MM.1S (cell line): ENCODE measurements around the gene PARD6B.

ENCODE experiments used
- DNase-seq: peaks from one replicate; pipeline ENCODE4 v3.0.0-alpha.2; 2015
- H2AFZ ChIP-seq: fragments of 300-600 bp; sonication (generic); 2 replicates; pipeline ENCODE4 v1.6.0; 2016; ENCODE audit warnings: antibody characterized with exemption, low read length
- H3F3A ChIP-seq: fragments of 300-600 bp; sonication (generic); 2 replicates; pipeline ENCODE4 v1.6.1; 2016; ENCODE audit warnings: mild to moderate bottlenecking, antibody characterized with exemption, low read length, moderate library complexity, mixed read lengths; ENCODE audit not compliant: insufficient read depth
- H3K27ac ChIP-seq: fragments of 300-600 bp; sonication (generic); 2 replicates; pipeline ENCODE4 v1.5.1; 2016; ENCODE audit warnings: mild to moderate bottlenecking, low read length
- H3K27me3 ChIP-seq: fragments of 300-600 bp; sonication (generic); replicated peaks from 2 replicates; pipeline ENCODE4 v1.6.0; 2016; ENCODE audit warnings: low read length; ENCODE audit not compliant: insufficient read depth
- H3K36me3 ChIP-seq: fragments of 300-600 bp; sonication (generic); replicated peaks from 2 replicates; pipeline ENCODE4 v1.6.1; 2016; ENCODE audit warnings: mild to moderate bottlenecking, low read length, mixed read lengths; ENCODE audit not compliant: insufficient read depth
- H3K4me1 ChIP-seq: fragments of 300-600 bp; sonication (generic); 2 replicates; pipeline ENCODE4 v1.6.1; 2016; ENCODE audit warnings: low read length, mixed read lengths
- H3K4me2 ChIP-seq: fragments of 300-600 bp; sonication (generic); 2 replicates; pipeline ENCODE4 v1.6.0; 2016; ENCODE audit warnings: low read depth, low read length
- H3K4me3 ChIP-seq: fragments of 300-600 bp; sonication (generic); 2 replicates; pipeline ENCODE4 v1.5.1; 2016; ENCODE audit warnings: low read length, mixed read lengths
- H3K79me2 ChIP-seq: fragments of 300-600 bp; sonication (generic); 2 replicates; pipeline ENCODE4 v1.6.1; 2016; ENCODE audit warnings: mixed run types, low read length, mixed read lengths
- H3K9ac ChIP-seq: fragments of 300-600 bp; sonication (generic); 2 replicates; pipeline ENCODE4 v1.6.1; 2016; ENCODE audit warnings: low read length, mixed read lengths
- H3K9me2 ChIP-seq: fragments of 300-600 bp; sonication (generic); replicated peaks from 2 replicates; pipeline ENCODE4 v1.6.1; 2016; ENCODE audit warnings: mild to moderate bottlenecking, low read length, mixed read lengths; ENCODE audit not compliant: insufficient read depth
- H3K9me3 ChIP-seq: fragments of 300-600 bp; sonication (generic); replicated peaks from 2 replicates; pipeline ENCODE4 v1.6.1; 2016; ENCODE audit warnings: mild to moderate bottlenecking, low read length, mixed read lengths; ENCODE audit not compliant: insufficient read depth
- H4K20me1 ChIP-seq: fragments of 300-600 bp; sonication (generic); 2 replicates; pipeline ENCODE4 v1.6.1; 2016; ENCODE audit warnings: mild to moderate bottlenecking, low read length, moderate library complexity, mixed read lengths; ENCODE audit not compliant: insufficient read depth
- EZH2 ChIP-seq: fragments of 300-600 bp; sonication (generic); optimal IDR thresholded peaks from 2 replicates; pipeline ENCODE3; 2017; ENCODE audit warnings: low read depth, mild to moderate bottlenecking, antibody characterized with exemption, low read length, mixed read lengths
- EZH2phosphoT487 ChIP-seq: fragments of 300-600 bp; sonication (generic); IDR thresholded peaks from 2 replicates; pipeline ENCODE4 v1.6.1; 2018; ENCODE audit warnings: antibody characterized with exemption, low read length
- TF ChIP-seq, protein P1 (sequence below): fragments of 300-600 bp; sonication (generic); IDR thresholded peaks from 2 replicates; pipeline ENCODE4 v1.5.1; 2016; ENCODE audit warnings: antibody characterized with exemption, low read length, mixed read lengths

The PARD6B gene

DNA sequence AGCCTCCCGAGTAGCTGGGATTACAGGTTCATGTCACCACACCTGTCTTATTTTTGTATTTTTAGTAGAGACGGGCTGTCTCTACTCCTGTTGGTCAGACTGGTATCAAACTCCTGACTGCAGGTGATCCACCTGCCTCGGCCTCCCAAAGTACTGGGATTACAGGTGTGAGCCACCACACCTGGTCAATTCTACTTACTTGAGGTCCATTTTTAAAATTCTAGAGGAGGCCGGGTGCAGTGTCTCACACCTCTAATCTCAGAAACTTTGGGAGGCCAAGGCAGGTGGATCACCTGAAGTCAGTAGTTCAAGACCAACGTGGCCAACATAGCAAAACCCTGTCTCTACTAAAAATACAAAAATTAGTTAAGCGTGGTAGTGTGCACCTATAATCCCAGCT, 47.8 kb upstream of the PARD6B start:
- no peak for DNase-seq
- no peak overlapping the region for H3K9ac ChIP-seq
- H3K36me3 ChIP-seq: no peaks in the 10 kb centered on the region
- no peaks in the 10 kb centered on the region for H3K27me3 ChIP-seq
- no peaks in the 10 kb centered on the region for H3K79me2 ChIP-seq
- H3K9me2 ChIP-seq: no peaks in the 10 kb centered on the region
- no peak overlapping the region for H3K27ac ChIP-seq
- no peak overlapping the region for H3K4me2 ChIP-seq
- no peak overlapping the region for H3K4me3 ChIP-seq
- H3K4me1 ChIP-seq: no peaks in the 10 kb centered on the region
- no peak overlapping the region for H2AFZ ChIP-seq
- H3F3A ChIP-seq: no peaks in the 10 kb centered on the region
- TF ChIP-seq EZH2phosphoT487 (no peak), EZH2 (no peak)
- TF ChIP-seq, protein P1, sequence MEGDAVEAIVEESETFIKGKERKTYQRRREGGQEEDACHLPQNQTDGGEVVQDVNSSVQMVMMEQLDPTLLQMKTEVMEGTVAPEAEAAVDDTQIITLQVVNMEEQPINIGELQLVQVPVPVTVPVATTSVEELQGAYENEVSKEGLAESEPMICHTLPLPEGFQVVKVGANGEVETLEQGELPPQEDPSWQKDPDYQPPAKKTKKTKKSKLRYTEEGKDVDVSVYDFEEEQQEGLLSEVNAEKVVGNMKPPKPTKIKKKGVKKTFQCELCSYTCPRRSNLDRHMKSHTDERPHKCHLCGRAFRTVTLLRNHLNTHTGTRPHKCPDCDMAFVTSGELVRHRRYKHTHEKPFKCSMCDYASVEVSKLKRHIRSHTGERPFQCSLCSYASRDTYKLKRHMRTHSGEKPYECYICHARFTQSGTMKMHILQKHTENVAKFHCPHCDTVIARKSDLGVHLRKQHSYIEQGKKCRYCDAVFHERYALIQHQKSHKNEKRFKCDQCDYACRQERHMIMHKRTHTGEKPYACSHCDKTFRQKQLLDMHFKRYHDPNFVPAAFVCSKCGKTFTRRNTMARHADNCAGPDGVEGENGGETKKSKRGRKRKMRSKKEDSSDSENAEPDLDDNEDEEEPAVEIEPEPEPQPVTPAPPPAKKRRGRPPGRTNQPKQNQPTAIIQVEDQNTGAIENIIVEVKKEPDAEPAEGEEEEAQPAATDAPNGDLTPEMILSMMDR: no peak
- no peaks in the 10 kb centered on the region for H4K20me1 ChIP-seq
- no peaks in the 10 kb centered on the region for H3K9me3 ChIP-seq

DNA sequence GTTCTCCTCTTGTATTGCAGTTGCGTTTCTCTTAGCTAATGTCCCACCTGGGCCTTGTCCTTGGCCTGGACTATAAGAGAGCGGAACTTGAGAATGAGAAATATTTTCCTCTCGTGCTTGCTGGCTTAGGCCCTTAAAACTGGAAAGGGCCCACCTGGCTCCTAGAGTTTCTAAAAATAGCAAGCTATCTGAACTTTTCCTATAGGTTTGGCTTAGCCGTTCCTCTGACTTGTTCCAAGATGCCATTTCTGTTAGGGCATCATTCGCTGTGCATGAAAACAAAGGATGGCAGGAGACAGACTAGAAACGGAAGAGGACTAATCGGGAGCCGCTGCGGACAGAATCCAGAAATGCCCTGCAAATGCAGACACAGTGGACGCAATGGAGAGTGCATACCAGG, 44.6 kb upstream of the PARD6B start:
- H3K4me2 ChIP-seq: no peak overlapping the region
- no peaks in the 10 kb centered on the region for H3K9me3 ChIP-seq
- H4K20me1 ChIP-seq: no peaks in the 10 kb centered on the region
- H3K27ac ChIP-seq: no peak overlapping the region
- H3K9ac ChIP-seq: no peak overlapping the region
- H3K27me3 ChIP-seq: peaks cover 24% of the 10 kb centered on the region
- H3K4me1 ChIP-seq: no peaks in the 10 kb centered on the region
- TF ChIP-seq, protein P1: no peak
- no peaks in the 10 kb centered on the region for H3K36me3 ChIP-seq
- no peak for DNase-seq
- H3K9me2 ChIP-seq: no peaks in the 10 kb centered on the region
- no peak overlapping the region for H2AFZ ChIP-seq
- no peaks in the 10 kb centered on the region for H3K79me2 ChIP-seq
- no peak overlapping the region for H3K4me3 ChIP-seq
- no peaks in the 10 kb centered on the region for H3F3A ChIP-seq

DNA sequence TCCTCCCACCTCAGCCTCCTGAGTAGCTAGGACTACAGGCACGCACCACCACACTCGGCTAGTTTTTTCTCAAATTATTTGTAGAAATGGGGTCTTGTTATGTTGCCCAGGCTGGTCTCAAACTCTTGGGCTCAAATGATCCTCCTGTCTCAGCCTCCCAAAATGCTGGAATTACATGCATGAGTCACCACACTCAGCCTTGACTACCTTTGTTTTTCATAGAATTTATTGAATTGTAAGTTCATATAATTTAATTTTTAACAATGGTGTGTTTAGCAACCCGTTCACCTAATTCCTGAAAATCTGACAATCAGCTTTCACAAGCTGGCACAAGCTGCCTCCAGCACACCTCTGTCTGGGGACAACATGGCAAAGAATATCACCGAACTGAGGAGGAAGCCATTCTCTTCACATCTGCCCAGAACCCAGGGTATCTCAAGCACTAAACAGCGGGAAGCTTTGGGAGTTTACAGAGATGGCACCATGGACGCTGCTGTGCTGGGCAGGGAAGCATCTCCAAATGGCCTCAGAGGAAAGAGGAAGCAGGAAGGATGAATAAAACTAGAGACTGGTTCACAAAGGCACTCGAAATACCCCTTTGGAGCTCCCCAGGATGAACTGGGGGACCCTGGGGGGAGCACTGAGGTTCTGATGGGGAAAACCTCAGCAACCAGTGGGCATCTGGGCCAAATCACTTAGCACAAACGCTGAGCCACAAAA, 43.0 kb upstream of the PARD6B start:
- Histone ChIP-seq H3K4me1 (no peaks in the 10 kb centered on the region), H3K79me2 (no peaks in the 10 kb centered on the region), H3K4me3 (no peak overlapping the region), H3K27ac (no peak overlapping the region), H3K9ac (no peak overlapping the region), H2AFZ (no peak overlapping the region), H3K9me3 (no peaks in the 10 kb centered on the region), H3K27me3 (peaks cover 34% of the 10 kb centered on the region), H3F3A (no peaks in the 10 kb centered on the region), H3K4me2 (no peak overlapping the region), H3K36me3 (no peaks in the 10 kb centered on the region), H4K20me1 (no peaks in the 10 kb centered on the region), H3K9me2 (no peaks in the 10 kb centered on the region)
- TF ChIP-seq EZH2 (no peak), EZH2phosphoT487 (no peak)
- TF ChIP-seq, protein P1: no peak
- no peak for DNase-seq
